AG08395 (cell line): ENCODE measurements around the gene ALX4.

ENCODE experiments used
- DNase-seq: peaks from one replicate; pipeline ENCODE4 v3.0.0; 2012; ENCODE audit warnings: mixed read lengths, low spot score

The ALX4 gene

GRCh38 chr11:44267750-44268613, 42.0 kb downstream of the ALX4 start:
- DNase-seq = no peak

GRCh38 chr11:44267006-44267749, 42.8 kb downstream of the ALX4 start:
- no peak for DNase-seq

- DNase-seq = no peak
Observed at GRCh38 chr11:44266056-44266780, 43.7 kb downstream of the ALX4 start.

GRCh38 chr11:44264761-44265160, 45.2 kb downstream of the ALX4 start:
- no peak for DNase-seq

GRCh38 chr11:44264438-44264749, 45.5 kb downstream of the ALX4 start:
- DNase-seq = no peak

GRCh38 chr11:44263738-44264437, 46.1 kb downstream of the ALX4 start:
- no peak for DNase-seq

- DNase-seq = no peak
Observed at GRCh38 chr11:44261800-44262591, 47.9 kb downstream of the ALX4 start.

- DNase-seq = no peak
Observed at GRCh38 chr11:44260081-44260480, 49.9 kb downstream of the ALX4 start.

GRCh38 chr11:44258839-44259420, 51.0 kb downstream of the ALX4 start:
- DNase-seq = no peak

- DNase-seq = peak; percentile 35
Observed at GRCh38 chr11:44258190-44258489, 51.8 kb downstream of the ALX4 start.

GRCh38 chr11:44257338-44258189, 52.4 kb downstream of the ALX4 start:
- DNase-seq = no peak

GRCh38 chr11:44256673-44257291, 53.2 kb downstream of the ALX4 start:
- no peak for DNase-seq

GRCh38 chr11:44255406-44256071, 54.4 kb downstream of the ALX4 start:
- no peak for DNase-seq

GRCh38 chr11:44252999-44253602, 56.8 kb downstream of the ALX4 start:
- no peak for DNase-seq

- no peak for DNase-seq
Observed at GRCh38 chr11:44250421-44250820, 59.5 kb downstream of the ALX4 start.

GRCh38 chr11:44248109-44248508, 61.8 kb downstream of the ALX4 start:
- no peak for DNase-seq

GRCh38 chr11:44247508-44247907, 62.4 kb downstream of the ALX4 start:
- DNase-seq = no peak

- DNase-seq = peak; percentile 66
Observed at GRCh38 chr11:44246726-44247125, 63.2 kb downstream of the ALX4 start.
